ENCODE measurements around the gene SMPD3.

Gene SMPD3

DNA sequence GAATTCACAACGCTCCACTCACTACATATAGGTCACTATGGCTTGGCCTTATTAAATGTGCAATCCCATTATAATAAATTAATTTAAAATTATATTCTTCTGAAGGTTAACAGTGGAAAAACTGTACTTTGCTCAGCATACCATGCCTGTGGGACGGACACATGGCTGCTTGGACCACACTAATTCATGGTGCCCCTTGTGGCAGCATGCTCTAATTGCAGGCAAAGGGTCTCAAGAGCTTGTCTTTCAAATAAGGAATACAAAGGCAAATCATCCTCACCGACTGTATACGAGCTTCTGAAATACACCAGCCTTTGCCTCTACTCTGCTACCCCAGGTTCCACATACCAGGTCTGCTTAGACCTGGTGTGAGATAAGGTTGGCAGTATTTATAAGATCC lies 11.7 kb downstream of the SMPD3 start:
- no peak for DNase-seq (ENCODE audit: low read depth in 1 of 2, low spot score in 1 of 2)

DNA sequence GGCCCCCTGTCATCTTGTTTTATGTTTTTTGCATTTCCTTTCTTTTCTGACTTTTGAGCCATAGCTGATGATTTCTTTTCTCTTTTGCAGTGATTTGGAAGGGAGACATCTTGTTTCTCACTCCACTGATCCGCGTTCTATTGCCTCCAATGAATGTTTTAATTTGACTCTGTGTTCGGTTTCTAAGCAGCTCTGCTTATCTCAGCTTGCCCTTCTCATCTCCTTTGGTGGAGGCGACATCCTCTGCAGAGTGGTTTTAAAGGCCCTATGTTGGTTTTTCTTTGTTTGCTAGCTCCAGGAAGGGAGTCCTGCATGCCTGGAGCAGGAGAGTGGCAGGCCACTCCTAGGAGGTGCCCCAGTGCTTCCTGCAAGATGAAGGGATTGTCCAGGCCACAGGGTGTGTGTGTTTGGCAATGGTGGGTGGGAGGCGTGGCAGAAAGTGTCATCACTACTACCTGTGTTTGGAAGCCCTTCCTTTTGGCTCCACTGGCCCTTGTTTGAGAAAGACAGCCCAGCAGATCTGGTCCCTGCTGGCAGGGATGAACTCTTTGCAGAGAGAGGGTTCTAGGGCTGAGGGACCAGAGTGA lies 13.6 kb downstream of the SMPD3 start:
- DNase-seq (ENCODE audit: low read depth in 1 of 2, low spot score in 1 of 2), result no peak

- DNase-seq (ENCODE audit: low read depth in 1 of 2, low spot score in 1 of 2), result no peak
Measured at GRCh38 chr16:68433316-68433715, 15.0 kb downstream of the SMPD3 start.

DNA sequence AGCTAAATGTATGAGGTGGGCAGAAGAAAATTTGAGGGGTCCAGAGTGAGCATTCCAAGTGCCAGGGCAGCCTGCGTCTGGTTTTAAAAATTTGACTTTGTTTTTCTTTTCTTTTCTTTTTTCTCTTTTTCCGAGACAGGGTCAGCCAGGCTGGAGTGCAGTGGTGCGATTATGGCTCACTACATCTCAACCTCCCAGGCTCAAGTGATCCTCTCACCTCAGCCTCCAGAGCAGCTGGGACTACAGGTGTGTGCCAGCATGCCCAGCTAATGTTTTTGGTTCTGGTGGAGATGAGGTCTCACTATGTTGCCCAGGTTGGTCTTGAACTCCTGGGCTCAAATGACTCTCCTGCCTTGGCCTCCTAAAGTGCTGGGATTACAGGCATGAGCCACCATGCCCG lies 15.6 kb downstream of the SMPD3 start:
- DNase-seq (ENCODE audit: low read depth in 1 of 2, low spot score in 1 of 2), result no peak

GRCh38 chr16:68429076-68429854 lies 19.0 kb downstream of the SMPD3 start:
- no peak for DNase-seq (ENCODE audit: low read depth in 1 of 2, low spot score in 1 of 2)

DNA sequence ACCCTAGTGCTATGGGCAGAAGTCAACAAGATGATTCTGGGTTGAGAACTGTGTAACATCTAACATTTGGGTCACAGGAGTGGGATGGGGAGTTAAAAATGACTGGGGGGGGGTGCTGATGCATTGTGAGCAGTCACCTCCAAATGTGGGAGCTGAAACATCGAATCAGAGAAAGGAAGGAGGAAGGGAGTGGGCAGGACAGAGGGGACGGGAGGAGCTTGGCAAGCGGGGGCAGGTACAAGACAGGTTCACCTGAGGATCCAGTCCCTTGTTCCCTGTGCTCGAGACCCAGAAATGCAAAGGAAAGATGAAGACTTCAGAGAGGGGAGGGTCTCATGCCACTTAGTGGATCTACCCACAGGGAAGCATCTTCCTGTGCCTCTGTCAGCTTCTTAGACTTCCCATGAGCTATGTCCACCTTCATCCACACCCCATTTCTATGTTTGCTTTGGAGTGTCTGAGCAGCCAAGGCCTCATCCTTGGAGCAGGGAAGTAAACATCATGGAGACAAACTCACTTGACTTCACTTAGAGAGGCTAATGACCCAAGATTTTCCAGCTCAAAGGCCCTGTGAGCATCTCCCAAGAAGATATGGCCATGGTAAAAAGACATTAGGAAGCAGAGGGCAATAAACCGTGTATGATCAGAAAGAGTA lies 20.5 kb downstream of the SMPD3 start:
- DNase-seq (ENCODE audit: low read depth in 1 of 2, low spot score in 1 of 2), result no peak

DNA sequence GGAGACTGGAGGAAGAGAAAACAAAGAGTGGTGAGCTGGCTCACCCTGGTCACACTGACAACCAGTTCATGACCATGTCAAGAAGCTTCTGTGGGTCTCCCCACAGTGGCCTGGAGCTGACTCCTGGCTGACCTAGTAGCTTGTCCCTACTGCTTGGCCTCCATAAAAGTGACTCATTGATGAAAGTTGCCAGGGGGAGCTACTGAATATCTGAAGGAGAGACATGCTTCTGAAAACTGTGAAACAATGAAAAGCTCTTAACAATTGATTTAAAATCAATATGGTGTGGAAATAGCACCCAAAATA lies 22.0 kb downstream of the SMPD3 start:
- DNase-seq (ENCODE audit: low read depth in 1 of 2, low spot score in 1 of 2), result no peak

DNA sequence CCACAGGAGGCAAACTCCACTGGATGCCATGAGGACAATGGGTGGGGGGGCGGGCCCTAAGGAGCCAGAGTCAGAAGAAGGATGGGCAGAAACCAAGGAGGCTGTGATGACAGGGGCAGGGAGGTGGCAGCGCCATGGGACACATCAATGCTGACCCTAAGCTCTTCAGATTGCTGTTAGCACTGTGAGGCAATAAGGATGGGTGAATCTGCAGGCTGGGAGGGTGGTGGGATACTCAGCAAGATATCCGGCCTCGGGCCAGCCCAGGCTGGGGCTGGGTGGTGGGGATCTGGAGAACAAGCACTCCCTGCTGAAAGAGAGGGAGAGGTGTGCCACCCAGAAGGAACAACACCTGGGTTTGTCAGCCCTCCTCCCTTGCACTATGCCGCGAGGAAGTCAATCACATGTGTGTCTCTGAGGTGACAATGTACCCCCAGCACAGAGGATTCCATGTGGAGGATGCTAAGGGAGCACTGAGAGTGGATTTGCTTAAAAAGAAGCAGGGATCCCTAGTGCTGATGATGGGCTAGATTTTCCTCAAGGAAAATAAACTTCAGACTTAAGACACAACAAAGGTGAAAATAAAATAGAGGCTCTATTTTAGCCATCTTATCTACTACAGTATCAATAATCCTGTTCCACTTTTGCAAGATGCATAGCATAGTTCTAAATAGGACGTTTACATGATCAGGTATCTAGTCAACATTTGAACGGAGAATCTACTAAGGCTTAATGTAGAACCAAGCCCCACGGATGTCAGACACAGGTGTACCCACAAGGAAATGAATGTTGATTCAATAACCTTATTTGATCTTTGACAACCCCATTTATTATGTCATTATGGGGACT lies 22.6 kb downstream of the SMPD3 start:
- no peak for DNase-seq (ENCODE audit: low read depth in 1 of 2, low spot score in 1 of 2)

- no peak for DNase-seq (ENCODE audit: low read depth in 1 of 2, low spot score in 1 of 2)
Measured at GRCh38 chr16:68423771-68424170, 24.5 kb downstream of the SMPD3 start.

GRCh38 chr16:68422396-68422960 lies 25.8 kb downstream of the SMPD3 start:
- DNase-seq (ENCODE audit: low read depth in 1 of 2, low spot score in 1 of 2), result no peak

DNA sequence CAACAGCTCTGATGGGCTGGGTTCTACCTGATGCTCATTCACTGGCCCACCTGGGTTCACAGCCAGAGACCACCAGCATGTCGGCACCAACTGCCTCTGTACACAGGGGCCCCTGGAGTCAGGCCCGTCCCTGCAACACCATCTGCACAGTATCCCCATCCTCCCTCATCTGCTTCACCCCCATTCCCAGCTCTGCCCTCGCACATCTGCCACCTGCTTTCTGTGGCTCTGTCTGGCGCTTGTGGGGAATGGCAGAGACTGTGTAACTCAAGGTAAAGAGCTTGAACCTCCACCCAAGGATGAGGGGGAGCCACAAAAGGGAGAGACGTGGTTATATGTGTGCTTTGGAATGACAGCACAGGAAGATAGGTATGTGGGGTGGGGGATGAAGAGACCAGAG lies 27.2 kb downstream of the SMPD3 start:
- DNase-seq (ENCODE audit: low read depth in 1 of 2, low spot score in 1 of 2), result no peak

- no peak for DNase-seq (ENCODE audit: low read depth in 1 of 2, low spot score in 1 of 2)
Measured at GRCh38 chr16:68420366-68420942, 27.9 kb downstream of the SMPD3 start.

- peak; percentile 37 to 51 for DNase-seq (ENCODE audit: low read depth in 1 of 2, low spot score in 1 of 2)
Measured at GRCh38 chr16:68417711-68418301, 30.5 kb downstream of the SMPD3 start.

- DNase-seq (ENCODE audit: low read depth in 1 of 2, low spot score in 1 of 2), result no peak
Measured at GRCh38 chr16:68416057-68417046, 32.0 kb downstream of the SMPD3 start.

- DNase-seq (ENCODE audit: low read depth in 1 of 2, low spot score in 1 of 2), result no peak
Measured at GRCh38 chr16:68414581-68414980, 33.7 kb downstream of the SMPD3 start.

DNA sequence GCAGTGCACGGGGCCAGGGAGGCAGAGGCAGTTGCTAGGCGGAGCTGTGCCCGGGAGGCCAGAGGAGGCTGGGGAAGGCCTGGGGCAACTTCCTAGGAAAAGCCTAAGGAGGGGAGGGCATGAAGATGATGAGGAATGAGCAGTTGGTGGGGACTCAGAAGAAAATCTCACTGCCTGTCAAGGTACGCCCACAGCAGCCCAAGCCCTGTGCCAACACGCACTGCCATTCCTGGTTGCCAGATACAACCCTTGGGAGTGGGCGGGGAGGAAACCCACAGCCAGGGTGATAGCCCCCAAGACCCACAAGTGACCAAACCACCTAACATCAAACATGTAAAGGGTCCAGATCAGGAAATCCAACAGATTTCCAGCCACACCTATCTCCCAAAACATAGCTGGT lies 36.2 kb downstream of the SMPD3 start:
- no peak for DNase-seq (ENCODE audit: low read depth in 1 of 2, low spot score in 1 of 2)

DNA sequence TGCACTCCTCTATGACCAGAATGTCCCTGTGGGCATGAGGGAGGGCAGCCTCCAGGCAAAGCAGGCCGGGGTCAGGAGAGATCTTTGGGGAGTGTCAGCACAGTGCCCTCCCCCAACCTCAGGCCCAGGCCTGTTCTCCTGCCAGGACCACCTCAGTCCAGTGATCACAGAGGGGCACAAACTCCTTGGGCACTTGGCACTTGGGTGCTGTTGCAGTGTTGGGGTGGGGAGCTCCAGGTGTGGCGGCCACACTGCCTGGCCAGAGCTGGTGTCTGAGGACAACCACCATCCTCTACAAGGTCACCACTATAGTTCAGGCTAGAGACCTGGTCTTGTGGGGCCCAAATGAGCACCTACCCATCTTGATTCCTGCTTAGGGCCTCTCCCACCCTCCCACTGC lies 37.2 kb downstream of the SMPD3 start:
- DNase-seq (ENCODE audit: low read depth in 1 of 2, low spot score in 1 of 2), result no peak

- DNase-seq (ENCODE audit: low read depth in 1 of 2, low spot score in 1 of 2), result no peak
Measured at GRCh38 chr16:68408967-68409366, 39.3 kb downstream of the SMPD3 start.

DNA sequence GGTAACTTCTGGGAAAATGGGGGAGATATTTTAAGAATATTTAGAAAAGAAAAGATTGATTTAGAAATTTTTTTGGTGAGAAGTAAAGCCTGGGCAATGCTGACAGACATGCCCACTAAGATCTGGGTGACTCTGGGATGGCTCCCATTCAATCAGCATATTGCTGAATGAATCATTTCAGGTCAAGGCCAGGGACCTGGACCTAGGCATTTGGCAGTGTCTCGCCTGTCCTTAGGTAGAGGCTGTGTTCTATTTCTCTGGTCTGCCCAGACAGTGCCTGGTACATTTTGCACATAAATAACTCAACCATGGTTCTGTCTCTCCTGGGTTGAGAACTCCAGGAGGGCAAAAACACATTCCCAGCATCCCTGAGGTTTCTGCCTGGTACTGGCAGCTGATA lies 39.9 kb downstream of the SMPD3 start:
- no peak for DNase-seq (ENCODE audit: low read depth in 1 of 2, low spot score in 1 of 2)
